ENCODE results near the gene FBLN5. TPM values are rescaled to one million over a fixed set of nuclear protein-coding genes. Genes with fewer than 3 reads are reported as not detected.

The FBLN5 gene
- total RNA-seq, 1 donor from 2014 or later: 240 TPM

- Histone ChIP-seq H3K27ac (no peak overlapping the region), H3K4me3 (no peak overlapping the region), H3K36me3 (peaks cover 0 to 20% of the 10 kb centered on the region in 2 donors), H3K9me3 (no peaks in the 10 kb centered on the region), H3K4me1 (peaks cover 13% of the 10 kb centered on the region), H3K27me3 (no peaks in the 10 kb centered on the region)
- intact Hi-C loops (cut with DNase I): no loop called here
- DNase-seq (ENCODE audit: extremely low spot score in 2 of 2): no peak
- TF ChIP-seq POLR2AphosphoS5 (IDR thresholded peaks at IDR 0.05; ENCODE audit: insufficient read depth in 1 of 2, low read depth in 1 of 2) (no peak), CTCF (IDR thresholded peaks at IDR 0.05) (no peak), POLR2A (IDR thresholded peaks at IDR 0.05) (no peak)
These were observed 36.1 kb upstream of the FBLN5 start for GRCh38 chr14:91983588-91983987.

GRCh38 chr14:91980157-91980556 lies 32.7 kb upstream of the FBLN5 start:
- Histone ChIP-seq H3K27me3 (no peaks in the 10 kb centered on the region), H3K9me3 (no peaks in the 10 kb centered on the region), H3K4me1 (peaks cover 3% of the 10 kb centered on the region), H3K4me3 (no peak overlapping the region), H3K27ac (no peak overlapping the region), H3K36me3 (no peaks in the 10 kb centered on the region)
- no peak for DNase-seq (ENCODE audit: extremely low spot score in 2 of 2)
- no peak for TF ChIP-seq POLR2A (IDR thresholded peaks at IDR 0.05)
- no peak for TF ChIP-seq CTCF (IDR thresholded peaks at IDR 0.05)
- TF ChIP-seq POLR2AphosphoS5 (IDR thresholded peaks at IDR 0.05; ENCODE audit: insufficient read depth in 1 of 2, low read depth in 1 of 2): peak in 1 of 2 donors; percentile 92
- intact Hi-C loops (cut with DNase I): no loop called here

GRCh38 chr14:91977884-91978283 lies 30.4 kb upstream of the FBLN5 start:
- no peak overlapping the region for H3K27ac ChIP-seq
- H3K4me1 ChIP-seq: no peaks in the 10 kb centered on the region
- H3K9me3 ChIP-seq: no peaks in the 10 kb centered on the region
- no peaks in the 10 kb centered on the region for H3K27me3 ChIP-seq
- TF ChIP-seq CTCF (IDR thresholded peaks at IDR 0.05): no peak
- TF ChIP-seq POLR2AphosphoS5 (IDR thresholded peaks at IDR 0.05; ENCODE audit: insufficient read depth in 1 of 2, low read depth in 1 of 2): no peak
- no peak for TF ChIP-seq POLR2A (IDR thresholded peaks at IDR 0.05)
- intact Hi-C loops (cut with DNase I): no loop called here
- H3K36me3 ChIP-seq: peaks cover 0 to 7% of the 10 kb centered on the region in 2 donors
- no peak overlapping the region for H3K4me3 ChIP-seq
- no peak for DNase-seq (ENCODE audit: extremely low spot score in 2 of 2)

GRCh38 chr14:91975763-91976162 lies 28.3 kb upstream of the FBLN5 start:
- no peak overlapping the region for H3K4me3 ChIP-seq
- H3K9me3 ChIP-seq: no peaks in the 10 kb centered on the region
- intact Hi-C loops (cut with DNase I): no loop called here
- DNase-seq (ENCODE audit: extremely low spot score in 2 of 2): no peak
- no peaks in the 10 kb centered on the region for H3K27me3 ChIP-seq
- H3K36me3 ChIP-seq: peaks cover 0 to 16% of the 10 kb centered on the region in 2 donors
- no peaks in the 10 kb centered on the region for H3K4me1 ChIP-seq
- H3K27ac ChIP-seq: no peak overlapping the region
- no peak for TF ChIP-seq POLR2AphosphoS5 (IDR thresholded peaks at IDR 0.05; ENCODE audit: insufficient read depth in 1 of 2, low read depth in 1 of 2)
- TF ChIP-seq CTCF (IDR thresholded peaks at IDR 0.05): no peak
- no peak for TF ChIP-seq POLR2A (IDR thresholded peaks at IDR 0.05)

- Histone ChIP-seq H3K4me3 (no peak overlapping the region), H3K36me3 (peaks cover 0 to 46% of the 10 kb centered on the region in 2 donors), H3K27ac (no peak overlapping the region), H3K4me1 (no peaks in the 10 kb centered on the region), H3K27me3 (no peaks in the 10 kb centered on the region), H3K9me3 (no peaks in the 10 kb centered on the region)
- intact Hi-C loops (cut with DNase I): no loop called here
- TF ChIP-seq POLR2AphosphoS5 (IDR thresholded peaks at IDR 0.05; ENCODE audit: insufficient read depth in 1 of 2, low read depth in 1 of 2) (no peak), CTCF (IDR thresholded peaks at IDR 0.05) (no peak), POLR2A (IDR thresholded peaks at IDR 0.05) (no peak)
- no peak for DNase-seq (ENCODE audit: extremely low spot score in 2 of 2)
These were observed 23.8 kb upstream of the FBLN5 start for GRCh38 chr14:91971188-91971778.

Data from vagina (tissue), 2 donors.